ENCODE measurements around the gene KLHL12.

GRCh38 chr1:202952818-202953217 is 25.8 kb upstream of the KLHL12 start:
- TF ChIP-seq CTCF (IDR thresholded peaks at IDR 0.05): no peak
- TF ChIP-seq EP300 (IDR thresholded peaks at IDR 0.05): no peak

Measured in gastroesophageal sphincter (tissue), 3 donors.